SK-N-MC (cell line): Measurements from ENCODE around the gene PRDM15.

ENCODE experiments used
- EZH2 ChIP-seq: fragments of 200-600 bp; sonication (generic); IDR thresholded peaks from one replicate; pipeline ENCODE4 v1.6.1; 2017; ENCODE audit warnings: antibody characterized with exemption
- POLR2AphosphoS5 ChIP-seq: IDR thresholded peaks from 2 replicates; pipeline ENCODE4 v1.6.1; 2012; ENCODE audit warnings: mild to moderate bottlenecking, low read depth, low read length, borderline replicate concordance

GRCh38 chr21:41917531-41917930 lies 38.4 kb upstream of the PRDM15 start:
- no peak for TF ChIP-seq POLR2AphosphoS5
- TF ChIP-seq EZH2 = no peak
